ENCODE data around the gene SLC9A3. TPM values are rescaled to one million over a fixed set of nuclear protein-coding genes. Genes with fewer than 3 reads are reported as not detected.

Gene SLC9A3
- total RNA-seq, 4 donors from 2014 or later: 3.7 to 5.9 (median 4.3) TPM

- H3K4me3 ChIP-seq: no peak overlapping the region
- H3K27ac ChIP-seq: no peak overlapping the region
- 88% methylated on average over 23 of the region's 41 CpGs for WGBS
- TF ChIP-seq EP300 (IDR thresholded peaks at IDR 0.05): no peak
- TF ChIP-seq CTCF (IDR thresholded peaks at IDR 0.05): no peak
- TF ChIP-seq POLR2A (IDR thresholded peaks at IDR 0.05): no peak
- no peak for TF ChIP-seq POLR2AphosphoS5 (IDR thresholded peaks at IDR 0.05)
- DNase-seq (ENCODE audit: low spot score in 2 of 2): no peak
- peaks cover 15% of the 10 kb centered on the region for H3K4me1 ChIP-seq
- H3K36me3 ChIP-seq: no peaks in the 10 kb centered on the region
- no peaks in the 10 kb centered on the region for H3K9me3 ChIP-seq
- peaks cover 94% of the 10 kb centered on the region for H3K27me3 ChIP-seq
These were observed 10.8 kb upstream of the SLC9A3 start for GRCh38 chr5:534743-535671.

GRCh38 chr5:533955-534742, 9.9 kb upstream of the SLC9A3 start:
- Histone ChIP-seq H3K4me1 (peaks cover 6% of the 10 kb centered on the region), H3K36me3 (no peaks in the 10 kb centered on the region), H3K27ac (no peak overlapping the region), H3K27me3 (peaks cover 89% of the 10 kb centered on the region), H3K4me3 (no peak overlapping the region), H3K9me3 (no peaks in the 10 kb centered on the region)
- no peak for TF ChIP-seq EP300 (IDR thresholded peaks at IDR 0.05)
- TF ChIP-seq POLR2AphosphoS5 (IDR thresholded peaks at IDR 0.05): no peak
- TF ChIP-seq CTCF (IDR thresholded peaks at IDR 0.05): no peak
- no peak for TF ChIP-seq POLR2A (IDR thresholded peaks at IDR 0.05)
- WGBS: 70% methylated on average over 8 of the region's 36 CpGs
- DNase-seq (ENCODE audit: low spot score in 2 of 2): no peak

- Histone ChIP-seq H3K4me1 (peaks cover 7% of the 10 kb centered on the region), H3K4me3 (no peak overlapping the region), H3K36me3 (no peaks in the 10 kb centered on the region), H3K27ac (no peak overlapping the region), H3K27me3 (peaks cover 89% of the 10 kb centered on the region), H3K9me3 (no peaks in the 10 kb centered on the region)
- 78% methylated on average over 9 of the region's 24 CpGs for WGBS
- DNase-seq (ENCODE audit: low spot score in 2 of 2): no peak
- no peak for TF ChIP-seq POLR2AphosphoS5 (IDR thresholded peaks at IDR 0.05)
- no peak for TF ChIP-seq EP300 (IDR thresholded peaks at IDR 0.05)
- TF ChIP-seq POLR2A (IDR thresholded peaks at IDR 0.05): no peak
- no peak for TF ChIP-seq CTCF (IDR thresholded peaks at IDR 0.05)
These were observed 9.2 kb upstream of the SLC9A3 start for GRCh38 chr5:533243-533954.

- H3K4me1 ChIP-seq: peaks cover 12% of the 10 kb centered on the region
- no peak overlapping the region for H3K27ac ChIP-seq
- TF ChIP-seq POLR2AphosphoS5 (IDR thresholded peaks at IDR 0.05) (no peak), CTCF (IDR thresholded peaks at IDR 0.05) (no peak), POLR2A (IDR thresholded peaks at IDR 0.05) (no peak), EP300 (IDR thresholded peaks at IDR 0.05) (no peak)
- peaks cover 89% of the 10 kb centered on the region for H3K27me3 ChIP-seq
- H3K4me3 ChIP-seq: no peak overlapping the region
- no peaks in the 10 kb centered on the region for H3K9me3 ChIP-seq
- DNase-seq (ENCODE audit: low spot score in 2 of 2): no peak
- H3K36me3 ChIP-seq: no peaks in the 10 kb centered on the region
- 52% methylated on average over 10 of the region's 25 CpGs for WGBS
These were observed 8.4 kb upstream of the SLC9A3 start for GRCh38 chr5:532521-533242.
